Activated CD4-positive, alpha-beta T cell treated with anti-CD3 and anti-CD28 coated beads, Interleukin-2, Interleukin-4, amounts not matched to agents 100 ng/mL and 50 ng/mL, durations not matched to agents 16 hours and 8 hours (primary cell): ENCODE data around the gene FRMD3.

Experiments used
- DNase-seq: peaks from one replicate; pipeline ENCODE4 v3.0.0-alpha.2; 2020; ENCODE audit warnings: low spot score

Gene FRMD3

DNA sequence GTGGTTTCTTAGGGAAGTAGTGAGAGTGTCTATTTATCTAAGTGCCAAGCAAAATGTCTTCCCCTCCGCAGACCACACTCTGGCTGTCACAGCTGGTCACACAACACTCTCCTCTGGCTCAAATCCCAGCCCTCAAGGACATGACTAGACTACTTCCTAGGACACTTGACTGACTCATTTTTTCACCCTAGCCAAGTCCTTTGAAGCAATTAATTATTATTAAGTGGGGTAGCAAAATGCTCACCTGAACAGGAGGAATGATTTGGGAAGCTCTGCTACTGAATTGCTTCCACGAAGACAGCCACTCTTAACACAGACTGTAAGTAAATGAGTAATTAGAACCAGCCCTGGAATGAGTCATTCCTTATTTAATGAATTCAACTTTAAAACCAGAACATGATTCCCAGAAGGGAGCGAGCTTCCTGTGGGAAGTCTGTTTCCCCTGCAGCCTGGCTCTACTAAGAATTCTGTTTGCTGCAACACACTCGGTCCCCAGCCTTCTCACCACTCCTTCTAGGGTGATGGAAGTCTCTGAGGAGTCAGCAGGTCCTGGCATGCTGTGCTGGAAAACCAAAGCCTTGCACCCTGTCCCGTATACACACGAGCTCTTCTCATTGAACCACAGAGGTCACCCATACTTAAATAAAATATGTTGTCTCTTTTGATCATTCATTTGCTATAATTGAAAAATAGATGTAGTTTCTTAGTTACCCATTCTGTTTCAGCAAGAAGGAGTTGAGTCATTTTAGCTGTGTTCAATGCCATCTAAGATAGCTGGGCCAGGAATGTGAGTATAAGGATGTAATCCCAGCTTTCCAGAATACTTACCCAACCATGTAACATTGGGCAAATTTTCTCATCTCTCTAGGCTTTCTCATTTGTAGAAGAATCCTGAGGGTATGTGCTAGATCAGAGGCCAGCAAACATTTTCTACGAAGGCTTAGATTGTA, 256.6 kb downstream of the FRMD3 start:
- no peak for DNase-seq

GRCh38 chr9:83280790-83281189, 257.4 kb downstream of the FRMD3 start:
- no peak for DNase-seq

DNA sequence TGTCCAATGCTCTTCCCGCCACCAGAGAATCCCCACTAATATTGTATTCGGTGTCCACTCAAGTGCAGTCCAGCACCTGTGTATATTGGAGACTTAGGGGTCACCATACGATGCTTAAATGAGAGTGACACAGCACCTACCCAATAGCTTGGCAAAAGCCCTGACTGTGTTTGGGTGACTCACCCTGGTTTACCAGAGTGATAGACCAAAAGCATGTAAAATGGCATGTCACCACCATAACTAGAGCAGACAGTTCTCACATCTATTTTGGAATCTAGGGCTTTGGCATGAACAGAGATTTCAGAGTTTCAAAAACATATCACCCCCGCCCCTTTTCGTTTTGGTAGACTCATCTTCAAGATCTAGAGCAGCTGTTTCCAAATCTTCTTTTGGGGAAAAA, 257.9 kb downstream of the FRMD3 start:
- DNase-seq: no peak

GRCh38 chr9:83274787-83275186, 263.4 kb downstream of the FRMD3 start:
- no peak for DNase-seq

GRCh38 chr9:83271665-83272071, 266.5 kb downstream of the FRMD3 start:
- no peak for DNase-seq

DNA sequence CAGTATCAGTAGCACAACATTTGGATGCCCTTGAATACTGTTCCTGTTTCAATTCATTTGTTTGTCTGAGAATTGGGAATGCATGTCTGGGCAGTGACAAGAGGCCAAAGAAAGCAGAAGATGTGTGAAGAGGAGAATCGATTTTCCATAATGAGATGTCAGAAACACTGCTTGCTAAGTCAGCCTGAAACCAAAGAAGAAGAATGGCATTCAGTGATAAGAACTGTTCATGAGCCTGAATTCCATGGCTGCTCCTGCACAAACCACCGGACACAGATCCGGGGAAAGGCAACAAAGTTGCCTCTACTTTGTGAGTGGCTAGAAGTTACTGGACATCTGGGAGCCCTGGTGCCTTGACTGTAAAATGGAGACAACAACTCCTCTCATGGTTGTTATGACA, 268.1 kb downstream of the FRMD3 start:
- DNase-seq: no peak

DNA sequence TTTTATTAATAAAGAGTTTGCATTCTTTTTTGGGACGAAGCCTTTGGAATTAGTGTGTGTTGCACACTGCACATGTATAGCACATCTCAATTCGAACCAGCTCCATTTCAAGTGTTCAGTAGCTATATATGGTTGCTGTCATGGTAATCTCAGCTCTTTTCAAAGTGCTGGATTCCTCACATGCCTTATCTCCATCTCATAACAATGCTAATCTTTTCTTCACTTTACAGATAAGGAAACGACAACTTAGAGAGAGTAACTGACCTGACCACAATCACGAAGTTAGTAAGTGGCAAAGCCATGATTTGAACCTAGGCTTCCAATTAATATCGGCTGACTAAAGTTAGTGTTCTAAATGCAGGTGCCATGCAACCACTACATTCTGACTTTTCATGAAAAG, 270.5 kb downstream of the FRMD3 start:
- DNase-seq: no peak

DNA sequence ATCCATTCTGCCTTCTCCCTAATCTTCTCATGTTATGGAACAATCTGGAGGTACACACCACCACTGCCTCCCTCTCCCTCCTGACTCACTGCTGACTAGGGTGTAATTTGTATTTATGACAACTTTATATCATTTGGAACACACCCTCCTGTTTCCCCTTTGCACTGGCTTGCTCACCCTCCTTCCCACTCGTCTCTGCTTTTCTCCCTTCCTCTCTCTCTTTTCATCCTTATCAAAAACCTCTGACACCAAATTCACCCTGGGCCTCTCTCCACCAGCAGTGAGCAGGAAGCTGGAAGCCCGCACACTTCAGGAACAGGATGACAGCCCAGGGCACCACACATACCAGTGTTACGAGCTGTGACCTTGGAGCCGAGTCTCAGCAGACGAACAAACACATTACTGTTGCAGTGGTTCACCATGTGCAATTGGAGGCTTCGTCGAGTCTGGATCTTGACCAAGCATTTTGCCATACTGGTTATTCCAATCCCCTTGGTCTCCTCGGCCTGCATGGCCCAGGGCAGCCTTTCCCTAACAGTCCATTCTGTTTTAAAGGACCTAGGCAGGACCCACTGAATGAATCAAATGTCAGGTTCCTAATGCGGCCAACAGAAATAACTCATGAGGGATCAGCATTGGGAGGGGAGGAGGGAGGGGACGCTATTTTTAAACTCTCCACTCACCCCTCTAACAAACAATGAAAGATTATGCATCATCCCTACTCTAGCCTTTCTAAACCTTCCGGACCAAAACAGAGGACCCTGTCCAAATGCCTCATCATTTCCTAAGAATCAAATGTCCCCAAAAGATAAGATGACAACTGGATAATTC, 271.3 kb downstream of the FRMD3 start:
- DNase-seq: no peak

DNA sequence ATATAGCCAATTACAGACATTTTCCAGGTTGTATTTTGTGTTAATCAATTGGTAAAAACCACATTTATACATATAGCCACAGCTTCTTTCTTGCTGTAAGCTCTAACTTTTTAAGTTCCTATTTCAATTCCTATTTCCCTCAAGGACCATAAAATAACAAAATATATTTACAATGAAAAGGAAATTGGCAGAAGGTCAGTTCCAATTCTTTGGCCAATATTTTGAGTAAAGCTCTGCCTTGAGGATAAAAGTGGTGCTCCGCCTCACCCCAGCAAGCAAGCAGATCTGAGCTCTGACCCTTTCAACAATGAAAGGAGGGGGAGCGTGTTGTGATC, 271.9 kb downstream of the FRMD3 start:
- DNase-seq: no peak

DNA sequence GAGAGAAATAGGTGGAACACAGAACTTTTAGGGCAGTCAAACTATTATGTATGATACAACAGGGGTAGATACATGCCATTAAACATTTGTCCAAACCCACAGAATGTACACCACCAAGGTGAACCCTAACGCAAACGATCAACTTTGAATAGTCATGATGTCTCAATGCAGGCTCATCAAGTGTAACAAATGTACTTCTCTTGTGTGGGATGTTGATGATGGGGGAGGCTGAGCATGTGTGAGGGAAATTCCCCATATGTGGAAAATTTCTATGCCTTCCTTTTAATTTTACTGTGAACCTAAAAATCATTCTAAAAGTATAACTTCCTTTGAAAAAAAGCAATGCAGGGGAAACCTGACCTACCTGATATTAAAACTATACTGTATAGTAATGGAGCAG, 273.9 kb downstream of the FRMD3 start:
- no peak for DNase-seq

DNA sequence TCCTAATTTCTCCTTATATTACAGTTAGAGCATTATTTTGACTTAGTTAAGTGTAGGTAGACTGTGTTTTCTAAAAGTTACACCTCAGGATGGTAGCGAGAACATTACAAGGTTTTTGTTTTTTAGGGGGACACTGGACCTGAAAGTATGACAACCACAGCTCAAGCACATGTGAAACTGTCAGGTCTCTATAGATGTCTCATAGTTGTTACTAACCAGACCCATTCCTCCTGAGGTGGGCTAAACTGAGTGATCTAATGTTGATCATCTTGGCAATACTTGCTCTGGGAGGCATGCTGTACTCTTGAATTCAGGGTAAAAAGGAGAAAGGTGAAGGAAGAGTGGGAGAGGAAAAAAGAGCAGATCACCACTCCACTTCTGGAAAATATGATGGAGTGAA, 278.6 kb downstream of the FRMD3 start:
- DNase-seq: no peak

- no peak for DNase-seq
These were observed 280.0 kb downstream of the FRMD3 start for GRCh38 chr9:83257937-83258891.

DNA sequence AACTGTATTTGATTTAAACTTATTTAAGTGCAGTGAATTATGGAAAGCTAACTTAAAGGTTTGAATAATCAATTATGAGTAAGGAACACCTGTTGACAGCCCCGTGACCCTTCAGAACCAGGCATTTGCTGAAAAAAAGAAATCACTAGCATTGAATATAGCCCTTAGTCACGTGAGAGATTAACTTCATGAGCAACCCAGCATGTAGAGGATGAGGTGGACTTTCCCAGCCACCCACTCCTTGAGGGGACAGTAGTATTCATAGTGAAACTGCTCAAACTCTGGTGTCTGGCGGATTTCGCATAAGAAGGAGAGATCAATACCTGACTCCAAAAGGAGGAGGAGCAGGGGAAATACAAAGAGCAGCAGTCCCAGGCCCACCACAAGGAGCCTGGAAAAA, 290.5 kb downstream of the FRMD3 start:
- no peak for DNase-seq

DNA sequence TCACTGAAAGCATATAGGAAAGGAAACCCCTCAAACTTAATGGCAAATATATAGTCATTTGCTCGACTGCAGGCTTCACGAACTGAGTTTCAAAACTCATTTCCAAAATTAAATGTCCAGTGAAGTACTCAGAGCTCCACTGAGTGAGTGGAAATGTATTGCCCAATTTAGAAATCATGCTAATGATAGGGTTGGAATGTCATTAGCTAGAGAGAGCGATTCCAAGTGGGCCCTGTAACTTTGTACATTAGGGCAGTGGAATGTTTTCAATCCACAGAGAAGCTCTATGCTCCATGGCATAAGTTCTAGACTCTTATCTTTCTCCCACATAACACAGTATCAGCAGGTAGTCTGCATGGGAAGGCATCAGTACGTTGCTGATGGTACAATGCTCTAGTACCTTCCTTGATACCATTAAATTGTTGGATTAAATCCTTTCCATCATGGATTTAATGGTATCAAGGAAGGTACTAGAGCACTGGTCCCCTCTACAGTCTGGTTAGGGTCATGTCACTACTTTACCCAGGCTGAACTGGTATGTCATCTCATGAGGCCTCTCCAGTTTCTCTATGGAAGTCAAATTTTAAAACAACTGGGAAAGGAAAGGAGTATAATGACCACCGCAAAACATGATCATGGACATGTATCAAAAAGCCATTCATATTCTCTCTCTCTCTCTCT, 292.1 kb downstream of the FRMD3 start:
- DNase-seq: no peak

DNA sequence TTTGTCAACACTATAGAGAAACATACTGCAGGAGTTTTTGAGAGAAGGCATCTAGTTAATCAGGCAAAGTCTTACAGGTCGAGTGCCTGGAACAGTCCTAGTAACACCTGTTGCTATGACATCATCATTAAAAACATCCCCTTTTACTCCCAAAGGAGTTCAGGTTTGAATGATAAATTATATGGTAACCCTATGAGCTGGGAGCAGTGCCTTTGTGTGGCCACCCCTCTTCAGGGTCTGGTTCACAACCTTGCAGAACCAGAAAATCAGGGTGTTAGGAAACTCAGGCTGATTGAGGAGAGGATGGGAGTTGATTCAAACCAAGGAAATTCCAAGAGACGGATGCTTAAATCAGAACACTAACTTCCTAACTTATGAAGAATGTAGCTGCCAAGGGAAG, 296.1 kb downstream of the FRMD3 start:
- no peak for DNase-seq

GRCh38 chr9:83240671-83241070, 297.5 kb downstream of the FRMD3 start:
- DNase-seq: no peak

DNA sequence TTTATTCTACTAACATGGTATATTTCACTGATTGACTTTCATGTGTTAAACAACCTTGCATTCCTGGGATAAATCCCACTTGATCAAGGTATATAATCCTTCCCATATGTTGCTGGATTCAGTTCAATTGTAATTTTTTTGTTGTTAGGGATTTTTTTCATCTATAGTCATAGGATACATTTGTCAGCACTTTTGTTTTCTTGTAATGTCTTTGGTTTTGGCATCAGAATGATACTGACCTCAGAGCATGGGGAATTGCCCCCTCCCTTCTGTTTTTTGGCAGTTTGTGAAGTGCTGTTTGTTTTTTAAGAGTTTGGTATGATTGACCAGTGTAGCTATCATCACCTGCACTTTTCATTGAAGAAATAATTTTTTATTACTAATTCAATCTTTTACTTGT, 298.5 kb downstream of the FRMD3 start:
- no peak for DNase-seq

DNA sequence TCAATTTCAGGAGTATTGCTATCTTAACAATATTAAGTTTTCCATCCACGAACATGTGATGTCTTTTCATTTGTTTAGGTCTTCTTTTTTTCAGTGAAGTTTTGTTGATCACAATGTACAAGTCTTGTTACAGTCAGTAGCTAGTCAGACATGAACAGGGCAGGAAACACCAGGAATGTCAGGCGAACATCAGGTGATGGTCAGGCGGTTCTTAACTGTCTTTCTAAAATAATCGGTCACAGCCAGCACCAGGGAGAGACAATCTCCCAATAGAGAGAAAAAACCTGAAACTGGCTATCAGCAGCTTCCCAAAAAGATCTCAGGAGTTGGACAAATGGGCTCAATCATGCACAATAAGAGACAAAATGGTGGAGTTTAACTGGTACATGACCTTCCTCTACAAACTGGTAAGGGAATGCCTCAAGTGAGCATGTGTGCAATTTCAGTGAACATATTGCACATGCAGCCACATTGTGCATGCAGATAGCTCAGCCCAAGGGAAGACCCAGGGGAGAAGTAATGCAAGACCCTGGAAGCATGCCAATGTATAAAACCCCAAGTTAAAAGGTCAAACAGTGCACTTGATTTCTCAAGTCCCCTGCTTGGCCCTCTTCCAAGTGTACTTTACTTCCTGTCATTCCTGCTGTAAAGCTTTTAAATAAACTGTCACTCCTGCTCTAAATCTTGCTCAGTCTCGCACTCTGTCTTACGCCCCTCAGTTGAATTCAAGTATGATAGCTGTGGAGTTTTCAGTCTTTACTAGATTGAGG, 299.1 kb downstream of the FRMD3 start:
- DNase-seq: no peak

DNA sequence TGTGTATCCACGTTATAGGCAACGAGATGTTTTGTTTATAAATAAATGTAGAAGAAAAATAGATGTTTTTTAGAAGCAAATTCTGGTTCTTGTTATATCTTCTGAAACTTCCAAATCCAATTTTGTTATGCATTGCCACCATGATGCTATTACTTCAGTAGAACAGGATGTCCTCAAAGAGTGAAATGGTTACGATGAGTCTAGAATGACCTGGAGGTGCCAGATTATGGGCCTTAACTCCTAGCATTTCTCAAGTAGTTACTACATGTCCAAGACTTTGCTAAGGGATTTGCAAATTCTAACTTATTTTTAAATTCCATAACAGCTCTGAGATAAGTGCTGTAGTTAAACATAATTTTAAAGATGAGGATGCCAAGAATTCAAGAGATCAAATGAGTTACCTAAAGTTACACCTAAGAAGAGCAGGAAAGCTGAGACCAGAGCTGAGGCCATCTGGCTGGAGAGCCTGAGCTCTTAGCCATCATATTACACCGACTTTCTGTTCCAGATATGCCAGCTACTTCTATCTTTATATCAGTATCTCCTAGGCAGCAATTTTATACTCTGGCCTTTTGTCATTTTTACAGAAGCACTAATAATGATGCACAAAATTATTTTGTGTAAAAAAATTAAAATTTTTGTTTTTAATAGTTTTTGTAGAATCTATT, 302.0 kb downstream of the FRMD3 start:
- DNase-seq: no peak

DNA sequence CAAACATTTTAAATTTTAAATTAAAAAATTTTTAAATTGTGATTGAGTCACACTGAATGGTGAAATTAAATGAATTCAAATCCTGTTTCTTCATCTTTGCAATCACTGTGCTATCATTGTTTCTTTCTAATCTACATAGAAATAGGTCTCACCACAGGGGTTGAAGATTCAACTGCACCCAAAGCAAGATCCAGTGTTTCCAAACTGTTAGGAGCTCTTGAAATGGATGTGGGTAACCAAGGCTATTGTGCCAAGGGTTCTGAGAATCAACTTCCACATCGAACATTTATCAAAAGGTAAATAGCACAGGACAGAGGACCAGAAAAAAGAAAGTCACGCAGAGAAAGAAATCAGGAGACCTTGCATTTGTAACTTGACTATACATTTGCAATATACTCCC, 302.7 kb downstream of the FRMD3 start:
- no peak for DNase-seq
